ENCODE results near the gene NAA15.

Gene NAA15

GRCh38 chr4:139324620-139325019 is 23.3 kb downstream of the NAA15 start:
- Mint-ChIP-seq H3K4me1 (peaks cover 20% of the 10 kb centered on the region), H3K27me3 (ENCODE audit: low read depth) (no peaks in the 10 kb centered on the region), H3K36me3 (ENCODE audit: low read depth) (peaks cover 53% of the 10 kb centered on the region), H3K27ac (peak overlapping the region; percentile 42 to 80 (median 76)), H3K9me3 (peaks cover 6% of the 10 kb centered on the region), H3K4me3 (no peak overlapping the region)
- TF ChIP-seq CTCF (IDR thresholded peaks at IDR 0.05; ENCODE audit: unreplicated experiment in 3 of 3), result no peak

GRCh38 chr4:139329665-139330200 is 28.4 kb downstream of the NAA15 start:
- TF ChIP-seq CTCF (IDR thresholded peaks at IDR 0.05; ENCODE audit: unreplicated experiment in 3 of 3), result no peak
- peaks cover 46% of the 10 kb centered on the region for H3K36me3 Mint-ChIP-seq (ENCODE audit: low read depth)
- H3K9me3 Mint-ChIP-seq, result peaks cover 5% of the 10 kb centered on the region
- H3K4me1 Mint-ChIP-seq, result peaks cover 5% of the 10 kb centered on the region
- H3K27me3 Mint-ChIP-seq (ENCODE audit: low read depth), result no peaks in the 10 kb centered on the region
- no peak overlapping the region for H3K4me3 Mint-ChIP-seq
- no peak overlapping the region for H3K27ac Mint-ChIP-seq

GRCh38 chr4:139330283-139330682 is 29.0 kb downstream of the NAA15 start:
- H3K27ac Mint-ChIP-seq, result no peak overlapping the region
- no peaks in the 10 kb centered on the region for H3K4me1 Mint-ChIP-seq
- H3K9me3 Mint-ChIP-seq, result peaks cover 5% of the 10 kb centered on the region
- TF ChIP-seq CTCF (IDR thresholded peaks at IDR 0.05; ENCODE audit: unreplicated experiment in 3 of 3), result no peak
- no peaks in the 10 kb centered on the region for H3K27me3 Mint-ChIP-seq (ENCODE audit: low read depth)
- H3K4me3 Mint-ChIP-seq, result no peak overlapping the region
- peaks cover 44% of the 10 kb centered on the region for H3K36me3 Mint-ChIP-seq (ENCODE audit: low read depth)

GRCh38 chr4:139331185-139331584 is 29.9 kb downstream of the NAA15 start:
- Mint-ChIP-seq H3K4me3 (no peak overlapping the region), H3K27ac (no peak overlapping the region), H3K9me3 (peaks cover 5% of the 10 kb centered on the region), H3K27me3 (ENCODE audit: low read depth) (no peaks in the 10 kb centered on the region), H3K36me3 (ENCODE audit: low read depth) (peaks cover 51% of the 10 kb centered on the region), H3K4me1 (no peaks in the 10 kb centered on the region)
- no peak for TF ChIP-seq CTCF (IDR thresholded peaks at IDR 0.05; ENCODE audit: unreplicated experiment in 3 of 3)

GRCh38 chr4:139333046-139333445 is 31.7 kb downstream of the NAA15 start:
- Mint-ChIP-seq H3K27ac (no peak overlapping the region), H3K9me3 (peaks cover 5% of the 10 kb centered on the region), H3K27me3 (ENCODE audit: low read depth) (no peaks in the 10 kb centered on the region), H3K4me3 (no peak overlapping the region), H3K36me3 (ENCODE audit: low read depth) (peaks cover 55% of the 10 kb centered on the region), H3K4me1 (no peaks in the 10 kb centered on the region)
- TF ChIP-seq CTCF (IDR thresholded peaks at IDR 0.05; ENCODE audit: unreplicated experiment in 3 of 3), result no peak

GRCh38 chr4:139337612-139338011 is 36.3 kb downstream of the NAA15 start:
- Mint-ChIP-seq H3K4me1 (no peaks in the 10 kb centered on the region), H3K9me3 (no peaks in the 10 kb centered on the region), H3K27ac (no peak overlapping the region), H3K4me3 (no peak overlapping the region), H3K27me3 (ENCODE audit: low read depth) (no peaks in the 10 kb centered on the region), H3K36me3 (ENCODE audit: low read depth) (peaks cover 56% of the 10 kb centered on the region)
- TF ChIP-seq CTCF (IDR thresholded peaks at IDR 0.05; ENCODE audit: unreplicated experiment in 3 of 3), result no peak
